22Rv1 (cell line): ENCODE data around the gene UPB1.

Experiments
- ZFX ChIP-seq: fragments of 450-650 bp; IDR thresholded peaks from 2 replicates; pipeline ENCODE4 v1.6.1; 2017; ENCODE audit warnings: antibody characterized with exemption, borderline replicate concordance
- TF ChIP-seq, protein P1 (sequence below): fragments of 450-650 bp; IDR thresholded peaks from 2 replicates; pipeline ENCODE4 v1.5.1; 2017; ENCODE audit warnings: mild to moderate bottlenecking

DNA sequence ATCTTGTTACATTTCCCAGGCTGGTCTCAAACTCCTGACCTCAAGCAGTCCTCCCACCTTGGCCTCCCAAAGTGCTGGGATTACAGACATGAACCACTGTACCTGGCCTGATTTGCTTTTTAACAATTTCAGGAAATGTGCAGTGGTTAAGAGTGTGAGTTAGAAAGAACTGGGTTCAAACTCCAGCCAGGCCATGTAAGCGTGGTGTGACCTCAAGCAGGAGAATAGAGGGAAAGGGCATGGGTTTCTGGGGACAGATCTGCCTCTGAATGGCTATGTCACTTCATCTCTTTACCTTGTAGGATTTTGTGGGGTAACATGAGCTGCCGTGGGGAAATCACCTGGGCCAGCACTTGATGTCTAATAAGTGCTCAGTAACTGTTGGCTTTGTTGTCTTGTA, 69.9 kb downstream of the UPB1 start:
- TF ChIP-seq, protein P1, sequence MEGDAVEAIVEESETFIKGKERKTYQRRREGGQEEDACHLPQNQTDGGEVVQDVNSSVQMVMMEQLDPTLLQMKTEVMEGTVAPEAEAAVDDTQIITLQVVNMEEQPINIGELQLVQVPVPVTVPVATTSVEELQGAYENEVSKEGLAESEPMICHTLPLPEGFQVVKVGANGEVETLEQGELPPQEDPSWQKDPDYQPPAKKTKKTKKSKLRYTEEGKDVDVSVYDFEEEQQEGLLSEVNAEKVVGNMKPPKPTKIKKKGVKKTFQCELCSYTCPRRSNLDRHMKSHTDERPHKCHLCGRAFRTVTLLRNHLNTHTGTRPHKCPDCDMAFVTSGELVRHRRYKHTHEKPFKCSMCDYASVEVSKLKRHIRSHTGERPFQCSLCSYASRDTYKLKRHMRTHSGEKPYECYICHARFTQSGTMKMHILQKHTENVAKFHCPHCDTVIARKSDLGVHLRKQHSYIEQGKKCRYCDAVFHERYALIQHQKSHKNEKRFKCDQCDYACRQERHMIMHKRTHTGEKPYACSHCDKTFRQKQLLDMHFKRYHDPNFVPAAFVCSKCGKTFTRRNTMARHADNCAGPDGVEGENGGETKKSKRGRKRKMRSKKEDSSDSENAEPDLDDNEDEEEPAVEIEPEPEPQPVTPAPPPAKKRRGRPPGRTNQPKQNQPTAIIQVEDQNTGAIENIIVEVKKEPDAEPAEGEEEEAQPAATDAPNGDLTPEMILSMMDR = no peak
- no peak for TF ChIP-seq ZFX
